H1 (cell line): Measurements from ENCODE around the gene PLPP4. TPM values are rescaled to one million over a fixed set of nuclear protein-coding genes. Genes with fewer than 3 reads are reported as not detected.

Experiments
- ASH2L ChIP-seq: fragments of 200-600, 300-600 bp; sonication (generic); IDR thresholded peaks from one replicate; pipeline ENCODE4 v1.7.1; 2017; ENCODE audit warnings: low read length
- HDAC2 ChIP-seq, 2 experiments: fragments of 300-600 bp in 1 of 2; sonication (generic) in 1 of 2; IDR thresholded peaks; 2 replicates each; pipeline ENCODE4 v1.6.1; 2011 to 2012; ENCODE audit warnings: low read depth in 2 of 2, low read length in 2 of 2, mild to moderate bottlenecking in 2 of 2, moderate library complexity in 2 of 2, borderline replicate concordance in 1 of 2, inconsistent platforms in 1 of 2
- KDM4A ChIP-seq: IDR thresholded peaks from one replicate; pipeline ENCODE4 v1.7.1; 2012; ENCODE audit warnings: low read depth, mild to moderate bottlenecking, moderate library complexity, low read length, inconsistent platforms; ENCODE audit not compliant: severe bottlenecking
- SIN3A ChIP-seq, 2 experiments: IDR thresholded peaks in 1 of 2; conservative IDR thresholded peaks in 1 of 2; 2 replicates each; pipeline ENCODE4 v1.6.1; 2011 to 2012; ENCODE audit warnings: low read length in 2 of 2, improper control_type of control experiment in 1 of 2, low read depth in 1 of 2, mild to moderate bottlenecking in 1 of 2
- polyA plus RNA-seq, 7 experiments: library from polyadenylated mRNA; depleted of rRNA in 3 of 7; stranded (reverse) in 5 of 7; unstranded in 2 of 7; fragments of >200 nt in 5 of 7; fragments of 200-250 nt in 2 of 7; gene quantifications; 1 replicate in 5 of 7; 2 replicates in 1 of 7; 4 replicates in 1 of 7; pipeline versions ENCODE4 v1.2.1 to v1.2.3, GENCODE V29; 2011 to 2013; ENCODE audit warnings: missing spikeins in 2 of 7, mixed read lengths in 2 of 7
- total RNA-seq: library from RNA; stranded (reverse); fragmentation: NEBNext Ultra II Directional; extraction: Animal tissue kit (Norgen Biotek cat#: 25700); gene quantifications from 2 replicates; pipeline ENCODE4 v1.2.1, GENCODE V29; 2021
- TF ChIP-seq, protein P1 (sequence below): fragments of 300-600 bp; sonication (generic); IDR thresholded peaks from 2 replicates; pipeline ENCODE4 v1.7.1; 2012; ENCODE audit warnings: low read length, moderate library complexity, mild to moderate bottlenecking, inconsistent platforms; ENCODE audit not compliant: insufficient replicate concordance

The PLPP4 gene
- total and polyA plus RNA-seq, 2 of the 8 experiments (the other 6 are each of a cell fraction or from before 2014, with no cell fraction given): 0.30 TPM; not detected in 1

DNA sequence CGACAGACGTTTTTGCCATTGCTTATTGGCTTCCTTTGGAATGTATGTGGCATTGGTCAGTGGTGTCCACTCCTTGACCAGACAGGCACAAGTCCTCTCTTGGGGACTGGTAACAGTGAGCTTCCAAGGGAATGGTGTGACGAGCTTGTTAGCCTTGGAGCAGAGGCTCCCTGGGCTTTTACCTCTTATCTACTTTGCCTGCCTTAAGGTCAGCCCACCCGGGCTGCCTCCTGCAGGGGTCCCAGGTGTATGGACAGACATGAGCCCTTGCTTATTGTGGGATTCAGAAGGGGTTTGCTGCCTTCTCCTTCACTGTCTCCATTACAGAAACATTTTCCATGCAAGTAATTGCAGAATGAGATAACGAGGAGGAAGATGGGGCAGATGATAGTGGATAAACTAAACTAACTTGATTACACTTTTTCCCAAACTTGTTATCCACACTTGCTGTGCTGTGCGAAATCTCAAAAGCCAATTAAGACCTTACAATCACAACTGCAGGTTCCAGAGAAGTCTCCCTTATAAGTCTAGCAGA is 29.7 kb downstream of the PLPP4 start (continued):
- TF ChIP-seq, protein P1, sequence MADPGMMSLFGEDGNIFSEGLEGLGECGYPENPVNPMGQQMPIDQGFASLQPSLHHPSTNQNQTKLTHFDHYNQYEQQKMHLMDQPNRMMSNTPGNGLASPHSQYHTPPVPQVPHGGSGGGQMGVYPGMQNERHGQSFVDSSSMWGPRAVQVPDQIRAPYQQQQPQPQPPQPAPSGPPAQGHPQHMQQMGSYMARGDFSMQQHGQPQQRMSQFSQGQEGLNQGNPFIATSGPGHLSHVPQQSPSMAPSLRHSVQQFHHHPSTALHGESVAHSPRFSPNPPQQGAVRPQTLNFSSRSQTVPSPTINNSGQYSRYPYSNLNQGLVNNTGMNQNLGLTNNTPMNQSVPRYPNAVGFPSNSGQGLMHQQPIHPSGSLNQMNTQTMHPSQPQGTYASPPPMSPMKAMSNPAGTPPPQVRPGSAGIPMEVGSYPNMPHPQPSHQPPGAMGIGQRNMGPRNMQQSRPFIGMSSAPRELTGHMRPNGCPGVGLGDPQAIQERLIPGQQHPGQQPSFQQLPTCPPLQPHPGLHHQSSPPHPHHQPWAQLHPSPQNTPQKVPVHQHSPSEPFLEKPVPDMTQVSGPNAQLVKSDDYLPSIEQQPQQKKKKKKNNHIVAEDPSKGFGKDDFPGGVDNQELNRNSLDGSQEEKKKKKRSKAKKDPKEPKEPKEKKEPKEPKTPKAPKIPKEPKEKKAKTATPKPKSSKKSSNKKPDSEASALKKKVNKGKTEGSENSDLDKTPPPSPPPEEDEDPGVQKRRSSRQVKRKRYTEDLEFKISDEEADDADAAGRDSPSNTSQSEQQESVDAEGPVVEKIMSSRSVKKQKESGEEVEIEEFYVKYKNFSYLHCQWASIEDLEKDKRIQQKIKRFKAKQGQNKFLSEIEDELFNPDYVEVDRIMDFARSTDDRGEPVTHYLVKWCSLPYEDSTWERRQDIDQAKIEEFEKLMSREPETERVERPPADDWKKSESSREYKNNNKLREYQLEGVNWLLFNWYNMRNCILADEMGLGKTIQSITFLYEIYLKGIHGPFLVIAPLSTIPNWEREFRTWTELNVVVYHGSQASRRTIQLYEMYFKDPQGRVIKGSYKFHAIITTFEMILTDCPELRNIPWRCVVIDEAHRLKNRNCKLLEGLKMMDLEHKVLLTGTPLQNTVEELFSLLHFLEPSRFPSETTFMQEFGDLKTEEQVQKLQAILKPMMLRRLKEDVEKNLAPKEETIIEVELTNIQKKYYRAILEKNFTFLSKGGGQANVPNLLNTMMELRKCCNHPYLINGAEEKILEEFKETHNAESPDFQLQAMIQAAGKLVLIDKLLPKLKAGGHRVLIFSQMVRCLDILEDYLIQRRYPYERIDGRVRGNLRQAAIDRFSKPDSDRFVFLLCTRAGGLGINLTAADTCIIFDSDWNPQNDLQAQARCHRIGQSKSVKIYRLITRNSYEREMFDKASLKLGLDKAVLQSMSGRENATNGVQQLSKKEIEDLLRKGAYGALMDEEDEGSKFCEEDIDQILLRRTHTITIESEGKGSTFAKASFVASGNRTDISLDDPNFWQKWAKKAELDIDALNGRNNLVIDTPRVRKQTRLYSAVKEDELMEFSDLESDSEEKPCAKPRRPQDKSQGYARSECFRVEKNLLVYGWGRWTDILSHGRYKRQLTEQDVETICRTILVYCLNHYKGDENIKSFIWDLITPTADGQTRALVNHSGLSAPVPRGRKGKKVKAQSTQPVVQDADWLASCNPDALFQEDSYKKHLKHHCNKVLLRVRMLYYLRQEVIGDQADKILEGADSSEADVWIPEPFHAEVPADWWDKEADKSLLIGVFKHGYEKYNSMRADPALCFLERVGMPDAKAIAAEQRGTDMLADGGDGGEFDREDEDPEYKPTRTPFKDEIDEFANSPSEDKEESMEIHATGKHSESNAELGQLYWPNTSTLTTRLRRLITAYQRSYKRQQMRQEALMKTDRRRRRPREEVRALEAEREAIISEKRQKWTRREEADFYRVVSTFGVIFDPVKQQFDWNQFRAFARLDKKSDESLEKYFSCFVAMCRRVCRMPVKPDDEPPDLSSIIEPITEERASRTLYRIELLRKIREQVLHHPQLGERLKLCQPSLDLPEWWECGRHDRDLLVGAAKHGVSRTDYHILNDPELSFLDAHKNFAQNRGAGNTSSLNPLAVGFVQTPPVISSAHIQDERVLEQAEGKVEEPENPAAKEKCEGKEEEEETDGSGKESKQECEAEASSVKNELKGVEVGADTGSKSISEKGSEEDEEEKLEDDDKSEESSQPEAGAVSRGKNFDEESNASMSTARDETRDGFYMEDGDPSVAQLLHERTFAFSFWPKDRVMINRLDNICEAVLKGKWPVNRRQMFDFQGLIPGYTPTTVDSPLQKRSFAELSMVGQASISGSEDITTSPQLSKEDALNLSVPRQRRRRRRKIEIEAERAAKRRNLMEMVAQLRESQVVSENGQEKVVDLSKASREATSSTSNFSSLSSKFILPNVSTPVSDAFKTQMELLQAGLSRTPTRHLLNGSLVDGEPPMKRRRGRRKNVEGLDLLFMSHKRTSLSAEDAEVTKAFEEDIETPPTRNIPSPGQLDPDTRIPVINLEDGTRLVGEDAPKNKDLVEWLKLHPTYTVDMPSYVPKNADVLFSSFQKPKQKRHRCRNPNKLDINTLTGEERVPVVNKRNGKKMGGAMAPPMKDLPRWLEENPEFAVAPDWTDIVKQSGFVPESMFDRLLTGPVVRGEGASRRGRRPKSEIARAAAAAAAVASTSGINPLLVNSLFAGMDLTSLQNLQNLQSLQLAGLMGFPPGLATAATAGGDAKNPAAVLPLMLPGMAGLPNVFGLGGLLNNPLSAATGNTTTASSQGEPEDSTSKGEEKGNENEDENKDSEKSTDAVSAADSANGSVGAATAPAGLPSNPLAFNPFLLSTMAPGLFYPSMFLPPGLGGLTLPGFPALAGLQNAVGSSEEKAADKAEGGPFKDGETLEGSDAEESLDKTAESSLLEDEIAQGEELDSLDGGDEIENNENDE: no peak
- no peak for TF ChIP-seq ASH2L
- TF ChIP-seq SIN3A (conservative IDR thresholded peaks at IDR 0.05 in 1 of 2, IDR thresholded peaks at IDR 0.05 in 1 of 2; ENCODE audit: low read depth in 1 of 2, low read length in 2 of 2): no peak
- no peak for TF ChIP-seq KDM4A
- no peak for TF ChIP-seq HDAC2 (IDR thresholded peaks at IDR 0.05; ENCODE audit: borderline replicate concordance in 1 of 2, low read depth in 2 of 2, low read length in 2 of 2)
